ENCODE data around the gene CHRD. TPM values are rescaled to one million over a fixed set of nuclear protein-coding genes. Genes with fewer than 3 reads are reported as not detected.

CHRD gene
- total RNA-seq, 2 experiments from 2014 or later, result not detected

GRCh38 chr3:184349563-184350470 is 30.0 kb upstream of the CHRD start:
- POLR2A ChIA-PET, result no interaction called here
- peaks cover 6% of the 10 kb centered on the region for H3K4me1 Mint-ChIP-seq (ENCODE audit: low read depth)
- ATAC-seq, result no peak
- no peaks in the 10 kb centered on the region for H3K36me3 Mint-ChIP-seq (ENCODE audit: low read depth)
- H3K27me3 Mint-ChIP-seq (ENCODE audit: low read depth), result no peaks in the 10 kb centered on the region
- no peaks in the 10 kb centered on the region for H3K9me3 Mint-ChIP-seq (ENCODE audit: insufficient read depth)
- H3K27ac Mint-ChIP-seq, result no peak overlapping the region
- DNase-seq, result no peak
- no peak overlapping the region for H3K4me3 Mint-ChIP-seq
- CTCF ChIA-PET, result no interaction called here

- Mint-ChIP-seq H3K4me1 (ENCODE audit: low read depth) (peaks cover 6% of the 10 kb centered on the region), H3K27ac (no peak overlapping the region), H3K27me3 (ENCODE audit: low read depth) (no peaks in the 10 kb centered on the region), H3K36me3 (ENCODE audit: low read depth) (no peaks in the 10 kb centered on the region), H3K9me3 (ENCODE audit: insufficient read depth) (no peaks in the 10 kb centered on the region), H3K4me3 (no peak overlapping the region)
- no peak for DNase-seq
- ChIA-PET POLR2A (interaction anchor here (0.8 kb wide), 1 partner anchor 12 kb away, joined by 3 read pairs; no protein-coding TSS in a partner anchor), CTCF (interaction anchor here (1.0 kb wide), 1 partner anchor 21 kb away, joined by 3 read pairs; no protein-coding TSS in a partner anchor)
- ATAC-seq, result no peak
These were observed 29.2 kb upstream of the CHRD start for GRCh38 chr3:184350618-184351017.

- ATAC-seq (no peak), DNase-seq (no peak)
- no peaks in the 10 kb centered on the region for H3K27me3 Mint-ChIP-seq (ENCODE audit: low read depth)
- H3K9me3 Mint-ChIP-seq (ENCODE audit: insufficient read depth), result no peaks in the 10 kb centered on the region
- peaks cover 6% of the 10 kb centered on the region for H3K4me1 Mint-ChIP-seq (ENCODE audit: low read depth)
- ChIA-PET POLR2A (interaction anchor here (0.8 kb wide), 1 partner anchor 13 kb away, joined by 3 read pairs; no protein-coding TSS in a partner anchor), CTCF (interaction anchor here (1.0 kb wide), 1 partner anchor 20 kb away, joined by 3 read pairs; no protein-coding TSS in a partner anchor)
- H3K27ac Mint-ChIP-seq, result no peak overlapping the region
- no peaks in the 10 kb centered on the region for H3K36me3 Mint-ChIP-seq (ENCODE audit: low read depth)
- H3K4me3 Mint-ChIP-seq, result no peak overlapping the region
These were observed 28.2 kb upstream of the CHRD start for GRCh38 chr3:184351511-184352148.

- DNase-seq (no peak), ATAC-seq (no peak)
- CTCF ChIA-PET, result interaction anchor here (0.9 to 4.1 kb wide), 2 partner anchors 11 to 20 kb away, joined by 3 to 22 read pairs; no protein-coding TSS in a partner anchor
- Mint-ChIP-seq H3K4me3 (no peak overlapping the region), H3K9me3 (ENCODE audit: insufficient read depth) (no peaks in the 10 kb centered on the region), H3K27ac (no peak overlapping the region), H3K4me1 (ENCODE audit: low read depth) (peaks cover 6% of the 10 kb centered on the region), H3K36me3 (ENCODE audit: low read depth) (no peaks in the 10 kb centered on the region), H3K27me3 (ENCODE audit: low read depth) (no peaks in the 10 kb centered on the region)
- POLR2A ChIA-PET, result interaction anchor here (1.3 kb wide), 1 partner anchor 10 kb away, joined by 4 read pairs; no protein-coding TSS in a partner anchor
These were observed 27.6 kb upstream of the CHRD start for GRCh38 chr3:184352149-184352785.

GRCh38 chr3:184352897-184353545 is 26.8 kb upstream of the CHRD start:
- no peak for DNase-seq
- H3K9me3 Mint-ChIP-seq (ENCODE audit: insufficient read depth), result no peaks in the 10 kb centered on the region
- peaks cover 6% of the 10 kb centered on the region for H3K4me1 Mint-ChIP-seq (ENCODE audit: low read depth)
- no peaks in the 10 kb centered on the region for H3K27me3 Mint-ChIP-seq (ENCODE audit: low read depth)
- no peaks in the 10 kb centered on the region for H3K36me3 Mint-ChIP-seq (ENCODE audit: low read depth)
- no peak overlapping the region for H3K27ac Mint-ChIP-seq
- no peak for ATAC-seq
- POLR2A ChIA-PET, result interaction anchor here (1.3 kb wide), 1 partner anchor 9 kb away, joined by 4 read pairs; no protein-coding TSS in a partner anchor
- H3K4me3 Mint-ChIP-seq, result no peak overlapping the region
- CTCF ChIA-PET, result interaction anchor here (0.8 to 4.1 kb wide), 12 partner anchors 10 to 189 kb away, joined by 3 to 22 read pairs (median 4); partner anchors contain the start of gene EEF1AKMT4

- Mint-ChIP-seq H3K9me3 (ENCODE audit: insufficient read depth) (no peaks in the 10 kb centered on the region), H3K36me3 (ENCODE audit: low read depth) (no peaks in the 10 kb centered on the region), H3K4me3 (no peak overlapping the region), H3K4me1 (ENCODE audit: low read depth) (peaks cover 6% of the 10 kb centered on the region), H3K27ac (no peak overlapping the region), H3K27me3 (ENCODE audit: low read depth) (no peaks in the 10 kb centered on the region)
- POLR2A ChIA-PET, result interaction anchor here (0.8 kb wide), 1 partner anchor 29 kb away, joined by 3 read pairs; no protein-coding TSS in a partner anchor
- no peak for ATAC-seq
- CTCF ChIA-PET, result interaction anchor here (0.5 to 4.1 kb wide), 18 partner anchors 9 to 192 kb away, joined by 3 to 22 read pairs (median 4); partner anchors contain the start of genes EEF1AKMT4 and FAM131A
- no peak for DNase-seq
These were observed 26.3 kb upstream of the CHRD start for GRCh38 chr3:184353546-184353941.

GRCh38 chr3:184354121-184354728 is 25.6 kb upstream of the CHRD start:
- POLR2A ChIA-PET, result interaction anchor here (0.8 kb wide), 1 partner anchor 30 kb away, joined by 3 read pairs; no protein-coding TSS in a partner anchor
- H3K4me3 Mint-ChIP-seq, result no peak overlapping the region

GRCh38 chr3:184354754-184355153 is 25.1 kb upstream of the CHRD start:
- Mint-ChIP-seq H3K36me3 (ENCODE audit: low read depth) (no peaks in the 10 kb centered on the region), H3K4me3 (no peak overlapping the region), H3K27me3 (ENCODE audit: low read depth) (no peaks in the 10 kb centered on the region), H3K9me3 (ENCODE audit: insufficient read depth) (no peaks in the 10 kb centered on the region), H3K27ac (no peak overlapping the region), H3K4me1 (ENCODE audit: low read depth) (peaks cover 6% of the 10 kb centered on the region)
- ATAC-seq, result no peak
- POLR2A ChIA-PET, result no interaction called here
- CTCF ChIA-PET, result interaction anchor here (0.7 to 4.1 kb wide), 4 partner anchors 14 to 206 kb away, joined by 3 to 22 read pairs (median 4); no protein-coding TSS in a partner anchor
- no peak for DNase-seq

More at GRCh38 chr3:184354121-184354728, 25.6 kb upstream of the CHRD start:
- H3K9me3 Mint-ChIP-seq (ENCODE audit: insufficient read depth), result no peaks in the 10 kb centered on the region
- peak overlapping the region; percentile 63 for H3K27ac Mint-ChIP-seq
- peaks cover 6% of the 10 kb centered on the region for H3K4me1 Mint-ChIP-seq (ENCODE audit: low read depth)
- peak; percentile 73 for ATAC-seq
- peak; percentile 63 for DNase-seq
- CTCF ChIA-PET, result interaction anchor here (0.5 to 4.1 kb wide), 20 partner anchors 8 to 1282 kb away, joined by 3 to 22 read pairs (median 4); partner anchors contain the start of genes EEF1AKMT4 and FAM131A
- no peaks in the 10 kb centered on the region for H3K36me3 Mint-ChIP-seq (ENCODE audit: low read depth)
- no peaks in the 10 kb centered on the region for H3K27me3 Mint-ChIP-seq (ENCODE audit: low read depth)

- ATAC-seq, result no peak
These were observed 24.4 kb upstream of the CHRD start for GRCh38 chr3:184355261-184356040.

More at GRCh38 chr3:184355261-184356040, 24.4 kb upstream of the CHRD start:
- Mint-ChIP-seq H3K27ac (no peak overlapping the region), H3K27me3 (ENCODE audit: low read depth) (no peaks in the 10 kb centered on the region), H3K4me3 (no peak overlapping the region), H3K36me3 (ENCODE audit: low read depth) (no peaks in the 10 kb centered on the region), H3K4me1 (ENCODE audit: low read depth) (peaks cover 12% of the 10 kb centered on the region), H3K9me3 (ENCODE audit: insufficient read depth) (no peaks in the 10 kb centered on the region)
- ChIA-PET CTCF (interaction anchor here (0.7 to 4.1 kb wide), 4 partner anchors 14 to 206 kb away, joined by 3 to 22 read pairs (median 4); no protein-coding TSS in a partner anchor), POLR2A (no interaction called here)
- DNase-seq, result no peak

Data from activated CD8-positive, alpha-beta T cell treated with anti-CD3 and anti-CD28 coated beads, Interleukin-2, amount 10 ng/mL, durations not matched to agents 7 days and 5 days (primary cell).